ENCODE results near the gene ACSF3. TPM values are rescaled to one million over a fixed set of nuclear protein-coding genes. Genes with fewer than 3 reads are reported as not detected.

The ACSF3 gene
- total and polyA plus RNA-seq, 2 experiments from 2014 or later: 20.7 to 28.0 TPM

DNA sequence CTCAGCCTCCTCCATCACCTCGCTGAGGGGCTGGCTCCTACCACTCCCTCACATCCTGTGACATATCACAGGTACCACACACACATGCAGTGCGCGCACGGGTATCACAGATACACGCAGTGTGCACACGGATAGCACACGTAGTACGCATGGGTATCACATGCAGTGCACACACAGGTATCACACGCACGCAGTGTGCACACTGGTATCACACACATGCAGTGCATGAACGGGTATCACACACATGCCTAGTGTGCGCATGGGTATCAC lies 30.1 kb downstream of the ACSF3 start:
- Histone ChIP-seq H4K20me1 (ENCODE audit: insufficient read depth, poor library complexity, severe bottlenecking) (no peaks in the 10 kb centered on the region), H3K79me2 (no peaks in the 10 kb centered on the region), H3K27me3 (no peaks in the 10 kb centered on the region), H3K4me3 (no peak overlapping the region), H3K9me3 (ENCODE audit: low read depth) (no peaks in the 10 kb centered on the region), H3K36me3 (replicated peaks; ENCODE audit: insufficient read depth, low read depth) (no peaks in the 10 kb centered on the region), H3K27ac (no peak overlapping the region), H3K4me2 (no peak overlapping the region), H3K9me2 (replicated peaks; ENCODE audit: insufficient read depth) (no peaks in the 10 kb centered on the region), H2AFZ (no peak overlapping the region), H3K4me1 (ENCODE audit: insufficient read depth) (no peaks in the 10 kb centered on the region)
- DNase-seq (ENCODE audit: low spot score): no peak
- TF ChIP-seq, protein P1, sequence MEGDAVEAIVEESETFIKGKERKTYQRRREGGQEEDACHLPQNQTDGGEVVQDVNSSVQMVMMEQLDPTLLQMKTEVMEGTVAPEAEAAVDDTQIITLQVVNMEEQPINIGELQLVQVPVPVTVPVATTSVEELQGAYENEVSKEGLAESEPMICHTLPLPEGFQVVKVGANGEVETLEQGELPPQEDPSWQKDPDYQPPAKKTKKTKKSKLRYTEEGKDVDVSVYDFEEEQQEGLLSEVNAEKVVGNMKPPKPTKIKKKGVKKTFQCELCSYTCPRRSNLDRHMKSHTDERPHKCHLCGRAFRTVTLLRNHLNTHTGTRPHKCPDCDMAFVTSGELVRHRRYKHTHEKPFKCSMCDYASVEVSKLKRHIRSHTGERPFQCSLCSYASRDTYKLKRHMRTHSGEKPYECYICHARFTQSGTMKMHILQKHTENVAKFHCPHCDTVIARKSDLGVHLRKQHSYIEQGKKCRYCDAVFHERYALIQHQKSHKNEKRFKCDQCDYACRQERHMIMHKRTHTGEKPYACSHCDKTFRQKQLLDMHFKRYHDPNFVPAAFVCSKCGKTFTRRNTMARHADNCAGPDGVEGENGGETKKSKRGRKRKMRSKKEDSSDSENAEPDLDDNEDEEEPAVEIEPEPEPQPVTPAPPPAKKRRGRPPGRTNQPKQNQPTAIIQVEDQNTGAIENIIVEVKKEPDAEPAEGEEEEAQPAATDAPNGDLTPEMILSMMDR (IDR thresholded peaks at IDR 0.05; ENCODE audit: poor library complexity): no peak
- TF ChIP-seq EZH2phosphoT487 (IDR thresholded peaks at IDR 0.05; ENCODE audit: low read depth, severe bottlenecking, unreplicated experiment) (no peak), EZH2 (IDR thresholded peaks at IDR 0.05; ENCODE audit: borderline replicate concordance) (no peak)
- WGBS (ENCODE audit: low lambda C conversion rate, missing lambda C conversion rate): 90% methylated on average over 12 of the region's 12 CpGs

DNA sequence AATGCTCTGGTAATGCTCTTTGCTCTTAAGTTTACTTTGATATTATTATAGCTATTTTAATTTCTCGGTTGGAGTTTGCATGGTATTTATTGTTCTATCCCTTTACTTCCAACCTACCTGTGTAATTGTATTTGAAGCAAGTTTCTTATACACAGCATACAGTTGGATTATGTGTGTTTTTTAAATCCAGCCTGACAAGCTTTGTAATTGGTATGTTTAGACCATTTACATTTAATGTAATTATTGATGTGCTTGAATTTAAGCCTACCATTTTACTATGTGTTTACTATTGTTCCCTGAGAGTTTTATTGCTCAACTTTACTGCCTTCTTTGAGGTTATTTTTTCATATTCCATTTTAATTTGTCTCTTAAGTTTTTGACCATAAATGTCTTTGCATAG lies 35.7 kb downstream of the ACSF3 start:
- no peaks in the 10 kb centered on the region for H3K9me3 ChIP-seq (ENCODE audit: low read depth)
- H3K4me2 ChIP-seq: no peak overlapping the region
- H4K20me1 ChIP-seq (ENCODE audit: insufficient read depth, poor library complexity, severe bottlenecking): no peaks in the 10 kb centered on the region
- no peaks in the 10 kb centered on the region for H3K27me3 ChIP-seq
- no peaks in the 10 kb centered on the region for H3K79me2 ChIP-seq
- H3K36me3 ChIP-seq (replicated peaks; ENCODE audit: insufficient read depth, low read depth): no peaks in the 10 kb centered on the region
- H3K4me3 ChIP-seq: no peak overlapping the region
- no peak for DNase-seq (ENCODE audit: low spot score)
- no peaks in the 10 kb centered on the region for H3K9me2 ChIP-seq (replicated peaks; ENCODE audit: insufficient read depth)
- no peaks in the 10 kb centered on the region for H3K4me1 ChIP-seq (ENCODE audit: insufficient read depth)
- WGBS (ENCODE audit: low lambda C conversion rate, missing lambda C conversion rate): 100% methylated on average over 1 of the region's 1 CpG
- no peak overlapping the region for H2AFZ ChIP-seq
- TF ChIP-seq EZH2phosphoT487 (IDR thresholded peaks at IDR 0.05; ENCODE audit: low read depth, severe bottlenecking, unreplicated experiment): no peak
- TF ChIP-seq EZH2 (IDR thresholded peaks at IDR 0.05; ENCODE audit: borderline replicate concordance): no peak
- TF ChIP-seq, protein P1 (IDR thresholded peaks at IDR 0.05; ENCODE audit: poor library complexity): no peak
- H3K27ac ChIP-seq: no peak overlapping the region

DNA sequence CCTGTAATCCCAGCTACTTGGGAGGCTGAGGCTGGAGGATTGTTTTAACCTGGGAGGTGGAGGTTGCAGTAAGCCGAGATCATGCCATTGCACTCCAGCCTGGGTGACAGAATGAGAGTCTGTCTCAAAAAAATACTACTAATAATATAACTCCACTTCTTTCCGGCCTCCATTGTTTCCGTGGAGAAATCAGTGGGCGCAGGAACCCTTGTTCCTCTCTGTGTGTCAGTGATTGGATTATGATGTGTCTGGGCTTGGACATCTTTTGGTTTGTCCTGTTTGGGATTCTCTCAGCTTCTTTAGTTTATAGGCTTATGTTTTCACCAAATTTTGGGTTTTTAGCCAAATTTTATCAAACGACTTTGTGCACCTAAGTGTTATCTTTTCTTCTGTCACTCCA lies 36.8 kb downstream of the ACSF3 start:
- Histone ChIP-seq H2AFZ (no peak overlapping the region), H3K4me1 (ENCODE audit: insufficient read depth) (no peaks in the 10 kb centered on the region), H3K4me3 (no peak overlapping the region), H3K4me2 (no peak overlapping the region), H3K36me3 (replicated peaks; ENCODE audit: insufficient read depth, low read depth) (no peaks in the 10 kb centered on the region), H3K9me3 (ENCODE audit: low read depth) (no peaks in the 10 kb centered on the region), H3K27ac (no peak overlapping the region), H3K27me3 (no peaks in the 10 kb centered on the region), H3K9me2 (replicated peaks; ENCODE audit: insufficient read depth) (no peaks in the 10 kb centered on the region), H4K20me1 (ENCODE audit: insufficient read depth, poor library complexity, severe bottlenecking) (no peaks in the 10 kb centered on the region), H3K79me2 (no peaks in the 10 kb centered on the region)
- DNase-seq (ENCODE audit: low spot score): no peak
- TF ChIP-seq EZH2 (IDR thresholded peaks at IDR 0.05; ENCODE audit: borderline replicate concordance) (no peak), EZH2phosphoT487 (IDR thresholded peaks at IDR 0.05; ENCODE audit: low read depth, severe bottlenecking, unreplicated experiment) (no peak)
- TF ChIP-seq, protein P1 (IDR thresholded peaks at IDR 0.05; ENCODE audit: poor library complexity): no peak
- WGBS (ENCODE audit: low lambda C conversion rate, missing lambda C conversion rate): 93% methylated on average over 5 of the region's 5 CpGs

DNA sequence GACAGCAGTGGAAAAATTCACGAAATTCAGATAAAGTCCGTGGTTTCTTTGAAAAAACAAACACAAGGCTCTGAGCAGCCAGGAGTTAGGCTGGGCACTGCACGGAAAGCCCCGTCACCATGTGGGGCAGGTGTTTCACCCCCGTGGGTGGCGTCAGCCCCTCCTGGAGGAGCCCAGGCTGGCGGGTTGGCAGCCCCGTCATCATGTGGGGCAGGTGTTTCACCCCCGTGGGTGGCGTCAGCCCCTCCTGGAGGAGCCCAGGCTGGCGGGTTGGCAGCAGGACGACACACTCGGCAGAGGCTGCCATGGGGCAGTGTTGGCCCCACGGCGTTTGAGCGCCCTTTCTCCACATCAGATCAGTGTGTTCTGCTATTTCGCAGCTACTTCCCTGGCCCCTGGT lies 38.1 kb downstream of the ACSF3 start:
- H3K27me3 ChIP-seq: no peaks in the 10 kb centered on the region
- H3K27ac ChIP-seq: no peak overlapping the region
- WGBS (ENCODE audit: low lambda C conversion rate, missing lambda C conversion rate): 96% methylated on average over 15 of the region's 17 CpGs
- no peaks in the 10 kb centered on the region for H3K9me2 ChIP-seq (replicated peaks; ENCODE audit: insufficient read depth)
- no peak overlapping the region for H2AFZ ChIP-seq
- no peak overlapping the region for H3K4me3 ChIP-seq
- H3K9me3 ChIP-seq (ENCODE audit: low read depth): no peaks in the 10 kb centered on the region
- no peak overlapping the region for H3K4me2 ChIP-seq
- no peaks in the 10 kb centered on the region for H3K4me1 ChIP-seq (ENCODE audit: insufficient read depth)
- DNase-seq (ENCODE audit: low spot score): no peak
- no peaks in the 10 kb centered on the region for H3K36me3 ChIP-seq (replicated peaks; ENCODE audit: insufficient read depth, low read depth)
- TF ChIP-seq EZH2phosphoT487 (IDR thresholded peaks at IDR 0.05; ENCODE audit: low read depth, severe bottlenecking, unreplicated experiment): no peak
- no peaks in the 10 kb centered on the region for H4K20me1 ChIP-seq (ENCODE audit: insufficient read depth, poor library complexity, severe bottlenecking)
- no peaks in the 10 kb centered on the region for H3K79me2 ChIP-seq

All from hepatocyte (in vitro differentiated cells).